ENCODE results near the gene LMO7.

LMO7 gene

DNA sequence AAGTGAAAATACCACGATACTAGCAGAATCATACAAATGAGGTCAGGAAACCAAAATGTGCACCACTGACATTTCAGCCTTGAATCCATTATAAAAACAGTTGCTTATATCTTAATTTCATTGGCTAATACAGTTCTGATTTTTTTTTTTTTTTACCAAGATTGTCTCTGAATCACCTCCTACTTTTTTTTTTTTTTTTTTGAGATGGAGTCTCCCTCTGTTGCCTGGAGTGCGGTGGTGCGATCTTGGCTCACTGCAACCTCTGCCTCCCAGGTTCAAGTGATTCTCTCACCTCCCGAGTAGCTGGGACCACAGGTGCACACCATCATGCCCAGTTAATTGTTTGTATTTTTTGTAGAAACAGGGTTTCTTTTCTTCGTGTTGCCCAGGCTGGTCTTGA lies 270.2 kb downstream of the LMO7 start:
- no peak for DNase-seq

DNA sequence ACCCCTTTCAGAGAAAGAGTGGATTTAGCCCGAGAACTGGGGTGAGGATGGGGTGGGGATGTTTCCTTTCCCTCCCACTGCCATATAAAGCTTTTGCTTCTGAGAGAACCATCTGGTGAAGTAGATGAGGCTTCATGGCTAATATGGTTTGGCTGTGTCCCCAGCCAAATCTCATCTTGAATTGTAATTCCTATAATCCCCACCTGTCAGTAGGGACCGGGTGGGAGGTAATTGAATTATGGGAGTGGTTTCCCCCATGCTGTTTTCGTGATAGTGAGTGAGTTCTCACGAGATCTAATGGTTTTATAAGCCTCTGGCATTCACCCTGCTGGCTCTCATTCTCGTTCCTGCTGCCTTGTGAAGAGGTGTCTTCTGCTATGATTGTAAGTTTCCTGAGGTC lies 270.9 kb downstream of the LMO7 start:
- DNase-seq: no peak

DNA sequence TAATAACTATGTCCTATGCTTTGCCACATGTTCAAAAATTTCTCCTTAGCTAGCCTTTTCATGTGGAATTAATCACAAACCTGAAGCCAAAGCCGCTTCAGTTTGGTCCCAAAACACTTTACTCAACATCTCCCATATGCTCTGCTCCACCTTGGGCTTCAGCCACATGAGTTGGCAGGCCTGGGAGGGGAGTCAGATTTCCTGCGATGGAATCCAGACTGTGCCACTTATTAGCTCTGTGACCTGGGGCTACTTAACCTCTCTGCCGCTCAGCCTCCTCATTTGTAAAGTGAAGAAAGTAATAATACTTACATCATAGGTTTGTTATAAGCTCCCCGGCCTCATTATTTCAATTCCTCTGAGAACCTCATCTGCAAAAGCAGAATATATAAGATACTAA lies 272.0 kb downstream of the LMO7 start:
- peak; percentile 65 for DNase-seq
